Pulmonary artery endothelial cell (primary cell): ENCODE data around the gene CARD14. TPM values are rescaled to one million over a fixed set of nuclear protein-coding genes. Genes with fewer than 3 reads are reported as not detected.
"Not testable (repeated sequence)": the region's sequence is repeated elsewhere in the genome, so short reads cannot be mapped to it uniquely, and the experiment has no call there.

Source experiments
- DNase-seq: peaks from one replicate; pipeline ENCODE4 v3.0.0-alpha.2; 2011; ENCODE audit warnings: low read depth, low spot score
- total RNA-seq: library from RNA; depleted of rRNA; stranded (reverse); fragments of >200 nt; gene quantifications from 2 replicates; pipeline ENCODE4 v1.2.3, GENCODE V29; 2014

The CARD14 gene
- total RNA-seq, 1 donor from 2014 or later: not detected

DNA sequence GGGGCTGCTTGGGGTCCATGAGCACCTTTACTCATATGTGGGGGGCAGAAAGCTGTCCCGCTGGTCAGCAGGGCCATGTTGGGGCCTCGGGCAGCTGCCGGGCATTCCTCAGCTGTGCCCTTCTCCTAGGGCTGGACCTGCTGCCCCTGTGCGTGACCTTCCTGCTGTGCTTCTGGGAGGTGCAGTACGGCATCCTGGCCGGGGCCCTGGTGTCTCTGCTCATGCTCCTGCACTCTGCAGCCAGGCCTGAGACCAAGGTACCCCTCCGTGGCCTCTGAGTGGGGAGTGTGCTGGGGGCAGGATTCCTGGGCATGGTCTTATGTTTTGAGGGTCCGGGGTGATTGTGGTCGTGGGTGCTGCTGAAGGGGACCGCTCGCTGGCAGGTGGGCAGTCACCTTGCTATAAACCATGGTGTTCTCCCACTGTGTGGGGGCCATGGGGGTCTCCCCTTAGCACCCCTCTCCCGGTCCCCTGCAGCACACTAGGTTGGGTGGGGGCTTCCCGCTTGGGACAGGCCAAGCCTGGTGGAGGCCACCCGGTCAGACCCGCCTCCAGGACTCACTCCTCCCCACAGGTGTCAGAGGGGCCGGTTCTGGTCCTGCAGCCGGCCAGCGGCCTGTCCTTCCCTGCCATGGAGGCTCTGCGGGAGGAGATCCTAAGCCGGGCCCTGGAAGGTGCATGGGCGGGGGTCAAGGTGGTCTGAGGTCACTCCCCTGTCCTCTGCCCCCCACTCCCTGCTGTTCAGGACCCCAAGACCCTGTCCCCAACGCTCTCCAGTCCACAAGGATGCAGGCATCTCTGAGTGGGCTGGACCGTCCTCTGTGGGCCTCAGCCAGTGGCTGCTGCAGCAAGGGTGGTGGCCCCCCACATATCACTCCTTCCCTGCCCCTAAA is 78.4 kb downstream of the CARD14 start:
- DNase-seq: no peak

DNA sequence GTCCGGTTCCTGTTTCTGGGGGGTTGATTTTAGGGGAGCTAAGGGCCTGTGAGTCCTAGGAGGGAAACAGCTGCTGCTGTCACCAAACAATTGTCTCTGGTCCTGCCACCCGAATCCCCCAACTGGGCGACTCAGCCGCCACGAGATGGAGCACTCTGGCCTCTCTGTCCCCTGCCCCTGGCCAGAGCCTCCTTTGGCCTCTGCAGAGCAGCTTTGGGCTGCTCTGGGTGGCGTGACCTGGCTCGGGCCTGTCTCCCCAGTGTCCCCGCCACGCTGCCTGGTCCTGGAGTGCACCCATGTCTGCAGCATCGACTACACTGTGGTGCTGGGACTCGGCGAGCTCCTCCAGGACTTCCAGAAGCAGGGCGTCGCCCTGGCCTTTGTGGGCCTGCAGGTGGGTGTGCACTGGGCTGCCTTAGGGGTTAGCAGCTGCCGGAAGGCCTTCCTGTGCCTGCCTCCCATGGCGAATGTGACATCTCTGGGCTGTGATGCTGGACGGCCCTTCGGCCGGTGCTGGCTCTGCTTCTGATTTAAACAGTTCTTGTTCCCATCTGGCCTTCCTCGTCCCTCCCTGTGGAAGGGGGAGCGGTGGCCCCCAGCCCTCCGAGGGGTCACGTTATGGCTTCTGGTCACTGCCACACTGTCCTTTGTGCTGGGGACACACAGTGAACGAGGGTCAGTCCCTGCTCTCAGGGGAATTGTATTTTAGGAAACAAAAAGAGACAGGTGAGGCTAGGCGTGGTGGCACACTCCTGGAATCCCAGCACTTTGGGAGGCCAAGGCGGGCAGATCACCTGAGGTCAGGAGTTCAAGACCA is 79.3 kb downstream of the CARD14 start:
- no peak for DNase-seq

DNA sequence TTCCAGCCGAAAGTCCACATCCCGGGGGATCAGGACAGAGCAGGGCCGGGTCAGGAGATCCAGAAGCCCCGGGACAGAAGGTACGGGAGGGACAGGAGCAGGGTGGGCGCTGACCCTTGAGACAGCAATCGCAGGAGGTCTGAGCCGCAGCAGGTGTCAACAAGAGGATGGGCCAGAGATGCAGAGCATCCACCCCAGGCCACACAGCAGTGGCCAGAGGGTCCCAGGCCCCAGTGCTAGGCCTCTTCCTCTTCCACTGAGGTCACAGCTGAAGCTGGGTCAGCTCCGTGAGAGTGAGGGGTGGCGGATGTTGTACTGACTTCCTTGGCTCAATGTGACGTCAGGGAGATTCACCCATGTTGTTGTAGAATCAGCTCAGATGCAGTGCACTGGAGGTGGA is 82.1 kb downstream of the CARD14 start:
- no peak for DNase-seq

DNA sequence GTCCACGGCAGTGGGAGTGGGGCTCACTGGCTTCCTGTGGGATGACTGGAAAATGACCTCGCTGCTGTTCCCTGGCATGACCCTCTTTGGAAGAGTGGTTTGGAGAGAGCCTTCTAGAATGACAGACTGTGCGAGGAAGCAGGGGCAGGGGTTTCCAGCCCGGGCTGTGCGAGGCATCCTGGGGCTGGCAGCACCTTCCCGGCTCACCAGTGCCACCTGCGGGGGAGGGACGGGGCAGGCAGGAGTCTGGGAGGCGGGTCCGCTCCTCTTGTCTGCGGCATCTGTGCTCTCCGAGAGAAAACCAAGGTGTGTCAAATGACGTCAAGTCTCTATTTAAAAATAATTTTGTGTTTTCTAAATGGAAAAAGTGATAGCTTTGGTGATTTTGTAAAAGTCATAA is 83.0 kb downstream of the CARD14 start:
- no peak for DNase-seq

DNA sequence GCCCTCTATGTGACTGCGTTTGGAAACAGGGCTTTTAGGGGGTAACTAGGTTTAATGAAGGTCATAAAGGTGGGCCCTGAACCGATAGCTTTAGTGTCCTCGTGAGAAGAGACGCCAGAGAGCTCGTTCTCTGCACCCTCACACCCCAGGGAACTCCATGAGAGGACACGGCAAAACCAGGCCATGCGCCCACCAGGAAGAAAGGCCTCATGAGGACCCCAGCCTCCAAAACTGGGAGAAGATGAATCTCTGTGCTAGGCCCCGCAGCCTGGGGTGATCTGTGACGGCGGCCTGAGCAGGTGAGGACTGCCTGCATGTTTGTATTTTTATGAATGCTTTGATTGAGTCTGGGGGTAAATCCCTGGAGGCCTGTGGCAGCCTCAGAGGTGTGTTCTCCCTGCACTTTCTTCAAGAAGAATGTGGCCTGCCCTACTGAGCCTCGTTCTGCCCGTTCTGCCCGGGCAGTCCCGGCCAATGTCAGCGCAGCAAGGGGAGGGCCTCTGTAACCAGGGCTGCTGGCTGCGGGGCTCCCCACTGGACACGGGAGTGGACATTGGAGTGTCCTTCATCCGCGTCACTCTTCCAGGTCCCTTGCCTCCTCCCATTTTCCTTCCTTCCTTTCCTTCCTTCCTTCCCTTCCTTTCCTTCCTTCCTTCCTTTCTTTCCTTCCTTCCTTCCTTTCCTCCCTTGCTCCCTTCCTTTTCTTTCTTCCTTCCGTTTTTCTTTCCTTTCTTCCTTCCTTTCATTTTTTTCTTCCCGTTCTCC is 84.0 kb downstream of the CARD14 start:
- no peak for DNase-seq

DNA sequence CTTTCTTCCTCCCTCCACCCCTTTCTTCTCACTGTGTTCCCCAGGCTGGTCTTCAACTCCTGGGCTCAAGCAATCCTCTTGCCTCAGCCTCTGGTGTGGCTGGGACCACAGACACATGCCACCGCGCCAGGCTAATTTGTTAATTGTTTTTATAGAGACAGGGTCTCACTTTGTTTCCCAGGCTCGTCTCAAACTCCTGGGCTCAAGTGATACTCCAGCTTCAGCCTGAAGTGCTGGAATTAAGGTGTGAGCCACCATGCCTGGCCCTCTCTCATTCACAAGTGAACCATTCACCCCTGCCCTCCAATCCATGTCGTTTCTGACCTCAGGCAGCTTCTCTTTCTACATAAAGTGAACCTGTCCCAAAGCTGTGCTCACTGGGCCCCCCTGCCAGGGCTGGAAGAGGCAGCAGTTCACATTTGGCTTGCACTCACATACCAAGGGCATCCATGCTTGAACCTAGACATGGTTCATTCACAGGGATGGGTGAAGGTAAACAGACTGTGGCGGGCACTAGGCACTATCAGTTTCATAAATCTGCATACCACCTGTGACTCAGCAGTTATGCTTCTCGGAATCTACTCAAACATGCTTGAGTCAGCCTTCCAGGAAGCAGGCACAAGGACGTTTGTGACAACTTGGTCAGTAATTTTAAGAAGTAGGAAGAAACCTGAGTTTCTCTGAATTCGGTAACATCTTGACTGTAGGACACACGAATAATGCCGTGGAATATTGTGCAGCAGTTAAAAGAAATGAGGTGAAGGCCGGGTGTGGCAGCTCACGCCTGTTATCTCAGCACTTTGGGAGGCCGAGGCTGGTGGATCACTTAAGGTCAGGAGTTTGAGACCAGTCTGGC is 84.8 kb downstream of the CARD14 start:
- DNase-seq: peak; percentile 57

DNA sequence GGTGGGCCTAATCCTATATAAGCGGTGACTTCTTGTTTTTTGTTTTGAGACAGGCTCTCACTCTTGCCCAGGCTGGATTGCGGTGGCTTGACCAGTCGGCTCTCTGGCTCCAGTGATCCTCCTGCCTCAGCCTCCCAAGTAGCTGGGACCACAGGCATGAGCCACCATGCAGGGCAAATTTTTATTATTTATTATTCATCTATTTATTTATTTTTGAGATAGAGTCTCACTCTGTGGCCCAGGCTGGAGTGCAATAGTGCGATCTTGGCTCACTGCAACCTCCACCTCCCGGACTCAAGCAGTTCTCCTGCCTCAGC is 86.2 kb downstream of the CARD14 start:
- no peak for DNase-seq

DNA sequence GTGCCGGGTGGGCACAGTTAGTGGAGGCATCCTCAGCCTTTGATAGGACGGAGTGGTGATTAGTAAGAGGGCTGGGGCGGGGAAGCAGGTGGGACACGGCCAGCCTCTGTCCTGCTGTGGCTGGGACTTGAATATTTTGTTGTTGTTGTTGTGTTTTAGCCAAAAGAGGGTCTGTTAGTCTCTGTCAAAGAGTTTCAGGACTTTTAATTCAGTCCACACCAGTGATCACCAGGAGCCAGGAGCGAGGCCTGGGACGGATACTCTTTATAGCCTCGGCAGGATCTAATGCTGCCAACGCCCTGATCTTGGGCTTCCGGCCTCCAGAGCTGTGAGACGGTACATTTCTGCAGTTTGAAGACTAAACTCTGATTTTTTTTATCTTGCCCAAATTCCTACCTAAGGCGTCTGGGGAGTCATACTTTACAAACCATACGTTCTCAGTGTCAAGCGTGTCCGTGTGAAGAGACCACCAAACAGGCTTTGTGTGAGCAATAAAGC is 87.9 kb downstream of the CARD14 start:
- DNase-seq: no peak

DNA sequence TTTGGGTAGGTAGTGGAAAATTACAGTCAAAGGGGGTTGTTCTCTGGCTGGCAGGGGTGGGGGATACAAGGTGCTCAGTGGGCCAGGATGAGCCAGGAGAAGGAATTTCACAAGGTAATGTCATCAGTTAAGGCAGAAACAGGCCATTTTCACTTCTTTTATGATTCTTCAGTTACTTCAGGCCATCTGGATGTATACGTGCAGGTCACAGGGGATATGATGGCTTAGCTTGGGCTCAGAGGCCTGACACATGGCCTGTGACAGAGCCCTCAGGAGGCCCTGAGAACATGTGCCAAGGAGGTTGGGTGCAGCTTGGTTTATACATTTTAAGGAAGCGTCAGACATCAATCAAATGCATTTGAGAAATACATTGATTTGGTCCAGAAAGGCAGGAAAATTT is 88.5 kb downstream of the CARD14 start:
- not testable (repeated sequence) for DNase-seq

Other genes with a start within 250 kb of the CARD14 start
- gene TBC1D16, start 134.2 kb upstream of the CARD14 start, total RNA-seq: 41.1 and 43.6 TPM in 2 replicates
- 0.73 and 0.95 TPM in 2 replicates for gene CCDC40, start 133.4 kb upstream of the CARD14 start, total RNA-seq
- gene GAA, start 68.4 kb upstream of the CARD14 start, total RNA-seq: 16.9 and 17.6 TPM in 2 replicates
- gene EIF4A3, start 22.9 kb upstream of the CARD14 start, total RNA-seq: 119 and 142 TPM in 2 replicates
- gene SGSH, start 50.3 kb downstream of the CARD14 start, total RNA-seq: 13.4 and 16.2 TPM in 2 replicates
- 5.4 and 10.0 TPM in 2 replicates for gene SLC26A11, start 50.4 kb downstream of the CARD14 start, total RNA-seq
- gene RNF213, start 90.8 kb downstream of the CARD14 start, total RNA-seq: 94.8 and 166 TPM in 2 replicates
- gene ENDOV, start 245.1 kb downstream of the CARD14 start, total RNA-seq: 14.7 and 20.6 TPM in 2 replicates